Epithelial cell of esophagus (primary cell): Measurements from ENCODE around the gene EDC4.
"Not testable (repeated sequence)": the region's sequence is repeated elsewhere in the genome, so short reads cannot be mapped to it uniquely, and the experiment has no call there.

Source experiments
- DNase-seq: peaks from one replicate; pipeline ENCODE4 v3.0.0; 2010; ENCODE audit warnings: low read depth
- H3K4me3 ChIP-seq: 2 replicates; pipeline ENCODE4 v1.5.1; 2011; ENCODE audit warnings: mild to moderate bottlenecking, low read length, control low read depth
- CTCF ChIP-seq: IDR thresholded peaks from 2 replicates; pipeline ENCODE4 v1.5.1; 2011; ENCODE audit warnings: low read depth, mild to moderate bottlenecking, low read length, control low read depth, inconsistent platforms; ENCODE audit not compliant: insufficient read depth; ENCODE audit errors: missing control alignments

EDC4 gene

GRCh38 chr16:67834242-67834614 lies 38.6 kb upstream of the EDC4 start:
- H3K4me3 ChIP-seq, result peak overlapping the region; percentile 71
- no peak for TF ChIP-seq CTCF

GRCh38 chr16:67837190-67837589 lies 35.7 kb upstream of the EDC4 start:
- H3K4me3 ChIP-seq, result not testable (repeated sequence)
- DNase-seq, result peak; percentile 41

More at GRCh38 chr16:67834242-67834614, 38.6 kb upstream of the EDC4 start:
- no peak for DNase-seq

- H3K4me3 ChIP-seq, result no peak overlapping the region
- no peak for DNase-seq
- no peak for TF ChIP-seq CTCF
Measured at GRCh38 chr16:67837811-67838210, 35.0 kb upstream of the EDC4 start.

- TF ChIP-seq CTCF, result no peak
- peak overlapping the region; percentile 92 for H3K4me3 ChIP-seq
- no peak for DNase-seq
Measured at GRCh38 chr16:67841198-67841815, 31.5 kb upstream of the EDC4 start.

GRCh38 chr16:67841816-67842508 lies 30.9 kb upstream of the EDC4 start, which contains the start of gene THAP11:
Gene THAP11, plus strand, starts transcription at chr16:67842320. Its CDS starts 235 bp downstream, at chr16:67842555.
- peak; percentile 96 for DNase-seq
- peak within 1 kb of the TSS; percentile 92 for H3K4me3 ChIP-seq
- peak; percentile 83 for TF ChIP-seq CTCF

- peak overlapping the region; percentile 92 for H3K4me3 ChIP-seq
- TF ChIP-seq CTCF, result peak; percentile 31
- peak; percentile 46 for DNase-seq
Measured at GRCh38 chr16:67842509-67843342, 30.1 kb upstream of the EDC4 start.

- peak overlapping the region; percentile 92 for H3K4me3 ChIP-seq
- no peak for TF ChIP-seq CTCF
- DNase-seq, result no peak
Measured at GRCh38 chr16:67843343-67843765, 29.5 kb upstream of the EDC4 start.
